GM19455 (cell line): ENCODE data around the gene OTOP1.
"Not testable (repeated sequence)": the region's sequence is repeated elsewhere in the genome, so short reads cannot be mapped to it uniquely, and the experiment has no call there.

Experiments used
- ATAC-seq: cut with Tn5 transposase; IDR thresholded peaks from one replicate; pipeline ENCODE4 v1.9.1; 2021; ENCODE audit not compliant: unreplicated experiment

OTOP1 gene

GRCh38 chr4:4164532-4165173 lies 62.1 kb downstream of the OTOP1 start:
- ATAC-seq: not testable (repeated sequence)

- not testable (repeated sequence) for ATAC-seq
Observed at GRCh38 chr4:4162186-4162585, 64.5 kb downstream of the OTOP1 start.

GRCh38 chr4:4160956-4161665 lies 65.6 kb downstream of the OTOP1 start:
- not testable (repeated sequence) for ATAC-seq

- not testable (repeated sequence) for ATAC-seq
Observed at GRCh38 chr4:4145622-4146021, 81.1 kb downstream of the OTOP1 start.

GRCh38 chr4:4143376-4143775 lies 83.4 kb downstream of the OTOP1 start:
- ATAC-seq: not testable (repeated sequence)

GRCh38 chr4:4142679-4143078 lies 84.0 kb downstream of the OTOP1 start:
- ATAC-seq: not testable (repeated sequence)

- ATAC-seq: not testable (repeated sequence)
Observed at GRCh38 chr4:4141186-4141585, 85.5 kb downstream of the OTOP1 start.
